ENCODE measurements around the gene RNF138. TPM values are rescaled to one million over a fixed set of nuclear protein-coding genes. Genes with fewer than 3 reads are reported as not detected.
A peak's percentile ranks its signal among the peaks of the same experiment; 100 is the strongest.

Gene RNF138
- polyA plus RNA-seq, 3 donors = 53.3 to 71.9 (median 60.4) TPM

DNA sequence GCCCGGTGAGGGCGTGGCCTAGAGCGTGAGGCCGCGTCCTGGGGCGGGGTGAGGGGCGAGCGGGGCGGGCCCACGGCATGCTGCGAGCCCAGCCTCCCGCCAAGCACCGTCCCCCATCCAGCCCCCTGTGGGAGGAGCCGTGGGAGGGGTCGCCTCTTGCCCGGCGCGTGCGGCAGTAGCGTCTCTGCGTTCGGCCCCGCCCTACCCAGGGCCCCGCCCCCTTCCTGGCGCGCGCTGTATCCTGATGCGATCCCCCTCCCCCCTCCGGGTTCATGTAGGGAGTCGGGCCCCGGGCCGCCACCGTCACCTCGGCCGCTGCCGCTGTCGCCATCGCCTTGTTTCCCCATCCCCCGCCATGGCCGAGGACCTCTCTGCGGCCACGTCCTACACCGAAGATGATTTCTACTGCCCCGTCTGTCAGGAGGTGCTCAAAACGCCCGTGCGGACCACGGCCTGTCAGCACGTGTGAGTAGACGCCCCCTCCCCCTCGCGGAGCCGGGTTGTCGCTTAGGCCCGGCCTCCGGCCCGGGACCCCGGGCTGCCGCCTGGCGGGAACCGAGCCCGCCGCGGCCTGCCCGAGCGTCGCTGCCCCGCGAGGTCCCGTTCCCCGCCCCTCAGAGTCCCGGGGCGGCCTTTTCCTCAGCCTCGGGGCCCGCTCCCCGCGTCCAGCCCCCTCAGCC is 888 bp downstream of the RNF138 start:
- peak; percentile 92 to 97 (median 96) for DNase-seq (ENCODE audit: extremely low read depth in 1 of 11, low read depth in 9 of 11, low spot score in 4 of 11)

DNA sequence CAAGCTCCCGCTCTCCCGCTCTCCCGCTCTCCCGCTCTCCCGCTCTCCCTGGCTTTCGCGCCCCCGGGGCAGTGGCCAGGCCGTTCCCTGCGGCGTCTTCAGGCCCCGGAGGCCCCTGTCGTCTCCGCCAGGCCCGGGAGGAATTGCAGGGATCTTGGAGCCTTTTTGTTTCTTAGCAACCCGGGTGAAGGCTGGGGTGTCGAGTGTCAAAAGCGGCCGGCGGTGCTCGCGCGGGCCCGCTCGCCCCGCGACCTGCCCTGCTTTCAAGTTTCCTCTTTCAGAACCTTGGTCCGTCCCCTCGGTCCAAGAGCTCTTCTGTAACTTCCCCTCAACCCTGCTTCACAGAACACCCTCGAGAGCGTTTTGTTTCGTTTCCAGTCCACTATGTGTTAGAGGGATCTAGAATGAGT is 1.4 kb downstream of the RNF138 start:
- DNase-seq (ENCODE audit: extremely low read depth in 1 of 11, low read depth in 9 of 11, low spot score in 4 of 11) = peak; percentile 20 to 61 (median 49)

DNA sequence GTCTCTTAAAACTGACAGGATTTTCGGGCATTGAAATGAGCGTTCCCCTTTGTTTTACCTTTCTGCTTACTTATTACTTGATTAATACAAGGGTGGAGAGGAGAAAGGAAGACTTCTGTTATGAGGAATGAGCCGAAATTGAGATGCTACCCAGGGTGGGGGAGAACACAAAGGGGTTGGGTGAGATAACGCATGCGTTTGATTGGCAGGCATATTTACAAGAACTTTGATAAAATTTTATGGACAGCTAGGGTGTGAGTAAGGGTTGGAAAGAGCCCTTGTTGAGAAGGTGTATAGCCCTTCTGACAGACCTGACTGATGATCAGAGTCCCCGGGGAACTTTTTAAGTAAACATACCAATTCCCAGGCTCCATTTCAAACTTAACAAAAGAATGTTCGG is 1.8 kb downstream of the RNF138 start:
- peak in 3 of 11 donors; percentile 4 to 41 (median 18) for DNase-seq (ENCODE audit: extremely low read depth in 1 of 11, low read depth in 9 of 11, low spot score in 4 of 11)

DNA sequence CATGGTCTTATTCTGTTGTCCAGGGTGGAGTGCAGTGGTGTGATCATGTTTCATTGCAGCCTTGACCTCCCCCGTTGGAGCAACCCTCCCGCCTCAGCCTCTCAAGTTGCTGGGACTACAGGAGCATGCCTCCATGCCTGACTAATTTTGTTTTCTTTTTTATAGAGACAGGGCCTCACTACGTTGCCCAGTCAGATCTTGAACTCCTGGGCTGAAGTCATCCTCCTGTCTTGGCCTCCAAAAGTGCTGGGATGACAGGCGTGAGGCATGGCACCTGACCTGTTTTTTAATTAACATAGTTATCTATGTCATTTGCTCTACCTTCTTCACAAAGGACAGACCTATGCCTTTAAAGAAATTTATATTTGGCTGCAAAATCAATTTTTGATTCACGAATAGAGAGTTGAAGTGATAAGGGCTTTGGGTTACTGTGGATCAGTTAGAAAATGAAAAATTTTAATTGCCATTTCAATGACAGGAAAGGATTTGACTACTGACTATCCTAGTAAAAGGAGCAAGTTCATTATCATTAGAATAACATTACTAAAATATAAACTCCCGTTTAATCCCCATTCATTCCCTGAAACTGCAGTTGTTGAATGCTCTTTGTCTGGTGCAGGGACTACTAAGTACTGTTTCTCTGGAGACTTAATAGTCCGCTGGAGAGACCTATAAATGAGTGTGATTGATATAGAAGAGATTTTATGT is 3.7 kb downstream of the RNF138 start:
- no peak for DNase-seq (ENCODE audit: extremely low read depth in 1 of 11, low read depth in 9 of 11, low spot score in 4 of 11)

DNA sequence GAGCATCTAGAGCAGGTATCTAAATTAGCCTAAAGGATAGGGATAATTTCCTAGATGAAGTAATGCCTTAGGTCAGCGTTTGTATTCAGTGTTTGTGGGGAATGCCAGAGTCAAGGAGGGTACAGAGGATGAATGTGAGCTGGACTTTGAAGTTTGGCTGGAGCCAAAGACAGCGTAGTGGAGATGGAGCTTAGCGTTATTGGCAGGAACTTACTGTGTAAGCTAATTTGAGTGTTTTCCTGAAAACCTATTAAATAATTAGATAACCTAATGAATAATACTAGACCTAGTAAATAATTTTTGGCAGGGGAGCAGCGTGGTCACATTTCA is 4.2 kb downstream of the RNF138 start:
- DNase-seq (ENCODE audit: extremely low read depth in 1 of 11, low read depth in 9 of 11, low spot score in 4 of 11) = no peak

DNA sequence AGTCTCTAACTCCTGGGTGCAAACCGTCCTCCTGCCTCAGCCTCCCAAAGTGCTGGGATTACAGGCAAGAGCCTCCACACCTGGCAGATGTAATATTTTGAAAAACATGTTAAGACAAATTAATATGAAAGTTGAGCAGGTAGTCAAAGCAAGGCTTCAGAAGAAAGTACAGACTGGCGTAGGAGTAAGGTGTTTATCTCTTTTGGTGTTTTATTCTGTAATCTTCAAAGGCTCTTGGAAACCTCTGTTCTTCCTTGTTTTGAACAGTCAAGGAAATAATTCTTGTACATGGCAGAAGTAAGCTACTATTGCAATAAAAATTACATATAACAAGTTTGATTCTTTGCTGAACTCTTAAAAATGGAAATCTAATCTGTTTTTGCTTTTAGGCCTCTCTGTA is 5.3 kb downstream of the RNF138 start:
- no peak for DNase-seq (ENCODE audit: extremely low read depth in 1 of 11, low read depth in 9 of 11, low spot score in 4 of 11)

DNA sequence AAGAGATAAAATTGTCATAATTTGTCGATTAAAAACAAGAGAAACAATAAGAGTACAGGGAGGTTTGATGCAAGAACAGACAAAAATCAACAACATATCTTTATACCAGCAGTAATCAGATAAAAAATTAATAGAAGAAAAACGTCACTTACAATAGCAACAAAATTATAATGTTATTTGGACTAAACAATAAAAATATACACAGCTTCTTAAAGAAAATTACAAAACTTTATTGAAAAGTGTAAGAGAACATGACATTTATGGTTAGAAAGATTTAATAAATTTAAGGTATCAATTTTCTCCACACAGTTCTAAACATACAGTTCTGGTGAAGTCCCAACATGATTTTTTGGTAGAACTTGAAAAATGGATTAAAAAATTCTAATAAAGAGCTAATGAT is 12.8 kb downstream of the RNF138 start:
- no peak for DNase-seq (ENCODE audit: extremely low read depth in 1 of 11, low read depth in 9 of 11, low spot score in 4 of 11)

DNA sequence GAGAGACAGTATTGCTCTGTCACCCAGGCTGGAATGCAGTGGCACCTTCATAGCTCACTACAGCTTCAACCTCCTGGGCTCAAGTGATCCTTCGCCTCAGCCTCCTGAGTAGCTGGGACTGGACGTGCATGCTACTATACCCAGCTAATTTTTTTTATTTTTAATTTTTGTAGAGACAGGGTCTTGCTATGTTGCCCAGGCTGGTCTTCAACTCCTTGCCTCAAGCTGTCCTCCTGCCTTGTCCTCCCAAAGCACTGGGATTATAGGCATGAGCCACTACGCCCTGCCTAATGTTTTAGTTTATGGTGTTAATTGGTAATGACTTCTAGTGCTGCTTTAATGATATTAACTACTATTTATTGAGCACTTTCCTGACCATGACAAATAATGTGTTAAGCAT is 18.3 kb downstream of the RNF138 start:
- DNase-seq (ENCODE audit: extremely low read depth in 1 of 11, low read depth in 9 of 11, low spot score in 4 of 11) = no peak

DNA sequence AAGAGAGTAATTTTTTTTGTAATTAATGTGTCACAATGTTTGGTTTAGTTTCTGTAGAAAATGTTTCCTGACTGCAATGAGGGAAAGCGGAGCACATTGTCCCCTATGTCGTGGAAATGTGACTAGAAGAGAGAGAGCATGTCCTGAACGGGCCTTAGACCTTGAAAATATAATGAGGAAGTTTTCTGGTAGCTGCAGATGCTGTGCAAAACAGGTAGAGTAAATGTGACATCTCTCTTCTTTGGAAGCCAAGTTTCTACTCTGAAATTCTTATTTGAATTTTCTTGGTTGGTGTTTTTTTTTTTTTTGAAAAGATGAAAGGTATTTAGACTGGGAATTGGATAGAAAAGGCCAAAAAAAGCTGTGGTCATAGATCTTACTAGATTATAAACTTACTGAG is 20.0 kb downstream of the RNF138 start:
- no peak for DNase-seq (ENCODE audit: extremely low read depth in 1 of 11, low read depth in 9 of 11, low spot score in 4 of 11)

DNA sequence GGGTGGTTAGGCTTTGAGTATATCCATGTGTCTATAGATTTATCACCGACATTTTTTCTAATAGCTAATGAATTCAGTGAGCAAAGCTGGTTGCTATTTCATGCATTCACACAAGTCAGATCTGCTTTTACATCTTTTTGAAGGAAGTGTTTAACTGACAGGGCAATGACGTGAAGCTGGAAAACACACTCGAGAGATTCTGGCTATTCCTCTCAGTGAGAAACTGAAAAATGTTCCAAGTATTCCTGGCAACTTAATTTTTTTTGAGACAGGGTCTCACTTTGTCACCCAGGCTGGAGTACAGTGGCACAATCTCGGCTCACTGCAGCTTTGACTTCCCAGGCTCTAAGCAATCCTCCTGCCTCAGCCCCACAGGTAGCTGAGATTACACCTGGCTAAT is 21.2 kb downstream of the RNF138 start:
- DNase-seq (ENCODE audit: extremely low read depth in 1 of 11, low read depth in 9 of 11, low spot score in 4 of 11) = no peak

DNA sequence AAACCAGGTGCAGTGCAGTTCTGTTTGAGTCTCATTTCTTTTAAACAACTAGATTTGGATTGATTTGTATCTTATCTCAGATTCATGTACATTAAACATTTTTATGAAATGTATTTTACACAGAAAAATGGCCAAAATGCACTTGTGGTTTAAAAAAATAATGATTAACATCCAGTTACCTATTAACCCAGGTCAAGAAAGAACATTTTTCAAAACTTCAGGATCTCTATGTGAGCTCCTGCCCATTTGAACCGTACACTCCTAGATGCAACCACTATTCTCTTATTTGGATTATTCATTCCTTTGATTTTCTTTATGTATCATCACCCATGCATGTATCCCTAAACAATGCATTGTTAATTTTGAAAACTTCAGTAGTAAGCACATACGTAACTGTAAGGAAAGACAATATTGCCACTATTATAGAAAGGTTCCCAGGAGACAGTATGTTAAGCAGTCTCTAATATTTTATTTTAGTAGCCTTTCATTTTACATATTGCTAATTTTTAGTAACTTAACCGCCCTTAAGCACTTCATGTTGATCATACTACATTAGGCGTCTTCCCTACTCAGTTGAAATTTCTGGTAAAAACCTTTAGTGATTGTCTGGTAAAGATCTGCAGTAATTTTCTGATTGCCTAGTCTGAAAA is 22.7 kb downstream of the RNF138 start:
- DNase-seq (ENCODE audit: extremely low read depth in 1 of 11, low read depth in 9 of 11, low spot score in 4 of 11) = no peak

DNA sequence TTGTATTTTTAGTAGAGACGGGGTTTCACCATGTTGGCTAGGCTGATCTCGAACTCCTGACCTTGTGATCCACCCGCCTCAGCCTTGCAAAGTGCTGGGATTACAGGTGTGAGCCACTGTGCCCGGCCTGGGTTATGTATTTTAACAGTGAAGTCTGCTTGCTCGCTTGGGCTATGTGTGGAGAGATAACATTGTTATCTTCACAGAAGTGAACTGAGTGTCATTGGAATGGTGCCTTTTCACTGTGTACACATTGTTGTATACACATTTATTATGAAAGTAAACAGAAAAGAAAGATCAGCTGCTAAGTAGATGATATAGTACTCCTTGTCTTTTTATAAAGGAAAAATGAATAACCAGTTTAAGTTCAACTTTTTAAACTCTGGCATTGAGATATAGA is 30.4 kb downstream of the RNF138 start:
- no peak for DNase-seq (ENCODE audit: extremely low read depth in 1 of 11, low read depth in 9 of 11, low spot score in 4 of 11)

DNA sequence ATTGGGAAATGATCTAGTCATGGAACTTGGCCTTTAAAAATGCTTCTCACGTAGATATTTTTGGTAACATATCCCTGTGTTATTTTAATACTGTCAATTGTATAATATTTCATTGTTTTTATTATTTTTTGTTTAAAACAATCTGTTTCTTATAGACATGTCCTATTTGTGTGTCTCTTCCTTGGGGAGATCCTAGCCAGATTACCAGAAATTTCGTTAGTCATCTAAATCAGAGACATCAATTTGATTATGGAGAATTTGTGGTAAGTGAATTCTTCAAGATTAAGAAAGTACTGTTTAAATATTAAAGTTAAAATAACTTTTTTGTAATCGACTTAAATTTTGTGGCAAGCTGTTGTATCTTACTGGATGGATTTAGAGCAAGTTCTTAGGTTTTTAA is 34.9 kb downstream of the RNF138 start:
- DNase-seq (ENCODE audit: extremely low read depth in 1 of 11, low read depth in 9 of 11, low spot score in 4 of 11) = no peak

DNA sequence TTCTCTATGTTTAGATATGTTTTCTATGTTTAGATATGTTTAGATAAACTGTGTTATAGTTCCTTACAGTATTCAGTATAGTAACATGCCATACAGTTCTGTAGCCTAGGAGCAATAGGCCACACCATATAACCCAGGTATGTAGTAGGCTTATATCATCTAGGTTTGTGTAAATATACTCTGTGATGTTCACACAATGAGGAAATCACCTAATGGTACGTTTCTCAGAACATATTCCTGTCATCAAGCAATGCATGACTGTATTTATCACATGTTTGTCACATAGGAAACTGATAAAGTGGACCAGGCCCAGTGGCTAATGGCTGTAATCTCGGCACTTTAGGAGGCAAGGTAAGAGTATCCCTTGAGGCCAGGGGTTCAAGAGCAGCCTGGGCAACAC is 44.0 kb downstream of the RNF138 start:
- DNase-seq (ENCODE audit: extremely low read depth in 1 of 11, low read depth in 9 of 11, low spot score in 4 of 11) = no peak

DNA sequence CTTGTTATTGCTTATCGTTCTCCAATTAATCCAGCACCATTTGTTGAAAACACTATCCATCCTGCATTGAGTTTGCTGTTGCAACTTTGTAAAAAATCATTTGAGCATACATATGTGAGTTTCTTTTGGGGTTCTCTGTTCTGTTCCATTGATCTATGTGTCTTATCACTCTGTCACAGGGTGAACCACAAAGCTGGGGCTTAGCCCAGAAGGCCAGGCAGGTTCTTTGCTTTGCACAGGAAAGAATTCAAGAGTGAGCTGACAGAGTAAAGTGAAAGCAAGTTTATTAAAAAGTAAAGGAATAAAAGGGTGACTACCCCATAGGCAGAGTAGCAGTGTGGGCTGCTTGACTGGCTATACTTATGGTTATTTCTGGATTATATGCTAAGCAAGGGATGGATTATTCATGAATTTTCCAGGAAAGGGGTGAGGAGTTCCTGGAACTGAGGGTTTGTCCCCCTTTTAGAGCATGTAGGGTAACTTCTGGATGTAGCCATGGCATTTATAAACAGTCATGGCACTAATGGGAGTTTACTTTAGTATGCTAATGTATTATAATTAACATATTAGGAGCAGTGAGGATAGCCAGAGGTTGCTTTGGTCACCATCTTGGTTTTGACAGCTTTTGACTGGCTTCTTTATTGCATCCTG is 46.8 kb downstream of the RNF138 start:
- no peak for DNase-seq (ENCODE audit: extremely low read depth in 1 of 11, low read depth in 9 of 11, low spot score in 4 of 11)

DNA sequence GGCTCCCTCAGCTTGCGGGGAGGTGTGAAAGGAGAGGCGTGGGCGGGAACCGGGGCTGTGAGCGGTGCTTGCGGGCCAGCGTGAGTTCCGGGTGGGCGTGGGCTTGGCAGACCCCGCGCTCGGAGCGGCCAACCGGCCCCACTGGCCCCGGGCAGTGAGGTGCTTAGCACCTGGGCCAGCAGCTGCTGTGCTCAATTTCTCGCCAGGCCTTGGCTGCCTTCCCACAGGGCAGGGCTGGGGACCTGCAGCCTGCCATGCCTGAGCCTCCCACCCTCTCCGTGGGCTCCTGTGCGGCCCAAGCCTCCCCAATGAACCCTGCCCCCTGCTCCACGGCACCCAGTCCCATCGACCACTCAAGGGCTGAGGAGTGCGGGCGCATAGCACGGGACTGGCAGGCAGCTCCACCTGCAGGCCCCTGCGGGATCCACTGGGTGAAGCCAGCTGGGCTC is 48.2 kb downstream of the RNF138 start:
- DNase-seq (ENCODE audit: extremely low read depth in 1 of 11, low read depth in 9 of 11, low spot score in 4 of 11) = no peak

DNA sequence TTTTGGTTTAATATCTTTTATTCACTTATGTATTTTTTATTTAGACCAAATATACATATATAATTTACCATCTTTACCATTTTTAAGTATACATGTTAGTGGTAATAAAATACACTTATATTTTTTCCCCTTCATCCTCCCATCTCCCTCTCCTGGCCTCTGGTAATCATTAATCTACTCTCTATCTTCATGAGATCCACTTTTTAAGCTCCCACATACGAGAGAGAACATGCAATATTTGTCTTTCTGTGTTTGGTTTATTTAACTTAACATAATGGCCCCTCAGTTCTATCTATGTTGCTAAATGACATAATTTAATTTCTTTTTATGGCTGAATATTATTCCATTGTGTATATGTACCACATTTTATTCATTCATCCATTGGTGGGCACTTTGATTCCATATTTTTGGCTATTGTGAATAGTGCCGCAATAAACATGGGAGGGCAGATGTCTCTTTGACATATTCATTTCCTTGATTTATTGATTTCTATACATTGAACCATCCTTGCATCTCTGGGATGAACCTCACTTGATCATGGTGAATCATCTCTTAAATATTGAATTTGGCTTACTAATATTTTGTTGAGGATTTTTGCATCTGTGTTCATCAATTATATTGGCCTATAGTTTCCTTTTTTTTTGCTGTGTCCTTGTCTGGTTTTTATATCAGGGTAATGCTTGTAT is 56.7 kb downstream of the RNF138 start:
- DNase-seq (ENCODE audit: extremely low read depth in 1 of 11, low read depth in 9 of 11, low spot score in 4 of 11) = no peak

DNA sequence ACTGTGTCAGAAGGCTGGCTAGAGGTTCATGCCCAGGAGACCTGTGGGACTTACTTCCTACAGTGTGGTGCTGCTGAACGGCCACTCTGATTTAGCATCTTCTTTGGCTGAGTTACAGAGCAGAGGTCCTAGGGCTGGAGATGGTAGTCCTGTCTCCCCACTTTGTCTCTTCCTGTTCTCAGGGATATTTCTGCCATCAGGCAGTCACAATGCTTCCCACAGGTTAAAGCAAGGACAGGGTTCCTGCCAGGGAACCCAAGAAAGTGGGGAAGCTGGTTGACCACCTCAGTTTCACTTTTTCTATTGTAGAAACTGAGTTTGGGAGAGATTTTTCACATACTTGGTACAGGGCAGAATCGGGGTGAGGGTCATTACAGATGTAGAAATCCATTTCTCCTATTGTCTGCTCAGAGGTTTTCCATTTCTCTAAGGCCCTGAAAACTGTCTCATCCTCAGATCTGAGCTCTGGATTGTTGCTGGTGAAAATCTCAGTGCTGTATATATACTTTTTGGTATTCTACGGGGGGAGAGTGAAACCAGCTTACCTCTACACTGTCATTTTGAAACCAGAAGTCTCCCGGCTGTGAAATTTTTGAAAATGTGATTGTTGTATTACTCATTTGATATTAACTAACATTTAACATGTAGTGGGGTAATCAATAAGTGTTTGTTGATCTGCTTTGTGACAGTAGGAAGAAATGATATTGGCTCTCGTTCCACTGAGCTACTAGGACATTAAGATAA is 61.2 kb downstream of the RNF138 start:
- no peak for DNase-seq (ENCODE audit: extremely low read depth in 1 of 11, low read depth in 9 of 11, low spot score in 4 of 11)

DNA sequence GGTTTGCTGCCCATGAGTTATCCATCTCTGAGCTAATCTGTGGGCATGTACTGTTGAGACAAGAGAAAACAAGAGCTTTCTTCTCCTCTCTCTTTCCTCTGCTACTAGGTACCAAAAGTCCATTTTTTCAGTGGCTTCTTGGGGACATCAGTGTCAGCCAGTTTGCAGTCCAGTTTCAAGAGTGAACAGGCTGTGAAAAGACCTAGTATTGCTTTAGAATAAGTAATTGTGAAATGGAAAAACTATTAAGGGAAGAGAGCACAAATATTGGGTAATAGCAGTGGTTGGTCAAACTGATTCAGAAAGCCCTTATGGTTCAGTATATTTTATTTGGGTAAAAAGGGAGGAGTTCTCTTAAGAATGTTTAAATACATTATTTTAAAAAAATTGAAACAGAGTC is 65.2 kb downstream of the RNF138 start:
- no peak for DNase-seq (ENCODE audit: extremely low read depth in 1 of 11, low read depth in 9 of 11, low spot score in 4 of 11)

All from renal cortex interstitium (tissue), 11 donors.